A549 treated with RU486 at 1 μM for 4 hours (cell line): ENCODE results near the gene OLIG3. TPM values are rescaled to one million over a fixed set of nuclear protein-coding genes. Genes with fewer than 3 reads are reported as not detected.

Experiments
- total RNA-seq: library from RNA; stranded (reverse); fragments of 200-300 nt; extraction: Qiagen RNA extraction; gene quantifications from 5 replicates; pipeline ENCODE4 v1.2.3, GENCODE V29; 2022; ENCODE audit warnings: low read depth

The OLIG3 gene
- not detected in 5 replicates for total RNA-seq

GRCh38 chr6:137494281-137494987 lies at the start of gene OLIG3:
TSS of gene OLIG3 (minus strand) at chr6:137494394. CDS start at chr6:137494170, 224 bp downstream.

